ENCODE results near the gene RIPPLY3.

Gene RIPPLY3

DNA sequence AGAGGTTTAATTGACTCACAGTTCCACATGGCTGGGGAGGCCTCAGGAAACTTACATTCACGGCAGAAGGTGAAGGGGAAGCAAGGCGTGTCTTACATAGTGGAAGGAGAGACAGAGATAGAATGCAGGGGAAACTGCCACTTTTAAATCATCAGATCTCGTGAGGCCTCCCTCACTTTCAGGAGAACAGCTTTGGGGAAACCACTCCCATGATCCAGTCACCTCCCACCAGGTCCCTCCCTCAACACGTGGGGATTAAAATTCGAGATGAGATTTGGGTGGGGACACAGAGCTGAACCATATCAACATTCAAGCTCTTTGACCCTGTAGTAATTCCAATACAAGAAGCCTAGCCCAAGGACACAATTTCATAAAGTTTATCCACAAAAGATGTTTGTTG is 52.7 kb downstream of the RIPPLY3 start:
- H4K20me1 ChIP-seq (ENCODE audit: insufficient read depth, low read length), result no peaks in the 10 kb centered on the region
- H3K27me3 ChIP-seq (ENCODE audit: insufficient read depth, low read length), result no peaks in the 10 kb centered on the region
- TF ChIP-seq EZH2 (IDR thresholded peaks at IDR 0.05; ENCODE audit: borderline replicate concordance, low read length), result no peak
- TF ChIP-seq, protein P1, sequence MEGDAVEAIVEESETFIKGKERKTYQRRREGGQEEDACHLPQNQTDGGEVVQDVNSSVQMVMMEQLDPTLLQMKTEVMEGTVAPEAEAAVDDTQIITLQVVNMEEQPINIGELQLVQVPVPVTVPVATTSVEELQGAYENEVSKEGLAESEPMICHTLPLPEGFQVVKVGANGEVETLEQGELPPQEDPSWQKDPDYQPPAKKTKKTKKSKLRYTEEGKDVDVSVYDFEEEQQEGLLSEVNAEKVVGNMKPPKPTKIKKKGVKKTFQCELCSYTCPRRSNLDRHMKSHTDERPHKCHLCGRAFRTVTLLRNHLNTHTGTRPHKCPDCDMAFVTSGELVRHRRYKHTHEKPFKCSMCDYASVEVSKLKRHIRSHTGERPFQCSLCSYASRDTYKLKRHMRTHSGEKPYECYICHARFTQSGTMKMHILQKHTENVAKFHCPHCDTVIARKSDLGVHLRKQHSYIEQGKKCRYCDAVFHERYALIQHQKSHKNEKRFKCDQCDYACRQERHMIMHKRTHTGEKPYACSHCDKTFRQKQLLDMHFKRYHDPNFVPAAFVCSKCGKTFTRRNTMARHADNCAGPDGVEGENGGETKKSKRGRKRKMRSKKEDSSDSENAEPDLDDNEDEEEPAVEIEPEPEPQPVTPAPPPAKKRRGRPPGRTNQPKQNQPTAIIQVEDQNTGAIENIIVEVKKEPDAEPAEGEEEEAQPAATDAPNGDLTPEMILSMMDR (IDR thresholded peaks at IDR 0.05; ENCODE audit: low read length), result no peak
- no peaks in the 10 kb centered on the region; the same call in 1 of the 2 replicates for H3K36me3 ChIP-seq (ENCODE audit: insufficient read depth, low read length)
- no peaks in the 10 kb centered on the region for H3K9me3 ChIP-seq (ENCODE audit: low read length)
- peaks cover 61% of the 10 kb centered on the region for H3K4me1 ChIP-seq (ENCODE audit: insufficient read depth, low read length, severe bottlenecking)
- H3K9me2 ChIP-seq (ENCODE audit: low read depth, low read length), result no peaks in the 10 kb centered on the region
- H2AFZ ChIP-seq (ENCODE audit: low read length), result no peak overlapping the region
- peak overlapping the region; percentile 58 for H3K27ac ChIP-seq (ENCODE audit: low read depth, low read length, poor library complexity, severe bottlenecking)
- H3F3A ChIP-seq (ENCODE audit: insufficient read depth, low read length), result peaks cover 4% of the 10 kb centered on the region; the same call in 1 of the 2 replicates
- no peak overlapping the region for H3K4me2 ChIP-seq (ENCODE audit: low read length)
- H3K9ac ChIP-seq (ENCODE audit: low read length), result no peak overlapping the region
- no peak overlapping the region for H3K4me3 ChIP-seq (ENCODE audit: low read depth, low read length, poor library complexity, severe bottlenecking)
- H3K79me2 ChIP-seq (ENCODE audit: insufficient read depth, low read length), result no peaks in the 10 kb centered on the region

DNA sequence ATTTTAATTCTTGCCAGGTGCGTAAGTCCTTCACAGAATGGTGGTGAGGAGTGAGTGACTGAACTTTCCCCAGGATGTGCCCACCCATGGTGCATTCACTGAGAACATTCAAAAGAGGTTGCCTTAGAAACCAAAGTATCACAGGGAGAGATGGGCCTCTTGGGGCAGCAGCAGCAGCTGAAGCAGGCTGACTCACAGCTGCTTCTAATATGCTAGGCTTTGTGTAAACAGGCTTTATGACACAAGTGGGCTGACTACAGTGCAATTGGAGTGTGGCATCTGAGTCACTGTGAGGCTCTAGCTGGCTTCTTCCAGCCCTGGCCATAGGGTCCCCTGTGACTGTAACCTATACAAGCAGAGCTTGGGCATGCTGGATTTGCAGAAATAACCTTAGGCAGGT is 53.8 kb downstream of the RIPPLY3 start:
- Histone ChIP-seq H3K9ac (ENCODE audit: low read length) (peak overlapping the region; percentile 39; the same call in 1 of the 2 replicates), H3K4me1 (ENCODE audit: insufficient read depth, low read length, severe bottlenecking) (peaks cover 71% of the 10 kb centered on the region), H3K36me3 (ENCODE audit: insufficient read depth, low read length) (no peaks in the 10 kb centered on the region; the same call in 1 of the 2 replicates), H3K27me3 (ENCODE audit: insufficient read depth, low read length) (no peaks in the 10 kb centered on the region), H3K9me3 (ENCODE audit: low read length) (no peaks in the 10 kb centered on the region), H3K27ac (ENCODE audit: low read depth, low read length, poor library complexity, severe bottlenecking) (peak overlapping the region; percentile 85), H3F3A (ENCODE audit: insufficient read depth, low read length) (peaks cover 4% of the 10 kb centered on the region; the same call in 1 of the 2 replicates), H4K20me1 (ENCODE audit: insufficient read depth, low read length) (no peaks in the 10 kb centered on the region), H3K79me2 (ENCODE audit: insufficient read depth, low read length) (no peaks in the 10 kb centered on the region), H3K4me2 (ENCODE audit: low read length) (peak overlapping the region; percentile 43; the same call in 1 of the 2 replicates), H2AFZ (ENCODE audit: low read length) (no peak overlapping the region), H3K9me2 (ENCODE audit: low read depth, low read length) (no peaks in the 10 kb centered on the region), H3K4me3 (ENCODE audit: low read depth, low read length, poor library complexity, severe bottlenecking) (no peak overlapping the region)
- TF ChIP-seq, protein P1 (IDR thresholded peaks at IDR 0.05; ENCODE audit: low read length), result 0 out of 2 replicates have a peak, but pooled peaks have one; percentile 17
- no peak for TF ChIP-seq EZH2 (IDR thresholded peaks at IDR 0.05; ENCODE audit: borderline replicate concordance, low read length)

DNA sequence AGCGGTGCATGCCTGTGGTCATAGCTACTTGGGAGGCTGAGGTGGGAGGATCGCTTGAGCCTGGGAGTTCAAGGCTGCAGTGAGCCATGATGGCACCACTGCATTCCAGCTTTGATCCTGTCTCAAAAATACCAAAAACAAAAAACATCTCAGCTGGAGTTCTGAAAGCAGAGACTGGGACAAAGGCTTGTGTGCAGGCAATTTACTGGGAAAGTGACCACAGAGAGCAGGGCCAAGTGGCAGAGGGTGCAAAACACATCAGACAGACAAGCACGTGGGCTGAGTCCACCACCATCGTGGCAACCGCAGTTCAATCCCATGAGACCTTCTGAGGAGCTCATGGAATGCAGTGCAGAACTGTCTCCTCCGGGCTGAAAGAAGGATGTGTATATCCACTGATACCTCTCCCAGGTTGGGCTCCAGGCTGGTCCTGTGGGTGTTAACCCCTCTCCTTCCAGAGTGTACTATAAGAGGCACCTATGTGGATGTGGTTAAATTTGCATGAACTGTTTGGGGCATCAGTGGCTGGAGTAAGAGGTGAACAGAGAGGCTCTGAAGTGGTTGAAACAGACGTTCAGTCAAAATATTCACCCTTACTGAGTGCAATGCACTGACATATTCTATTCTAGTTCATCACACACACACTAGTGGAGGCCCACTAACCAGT is 55.6 kb downstream of the RIPPLY3 start:
- H3F3A ChIP-seq (ENCODE audit: insufficient read depth, low read length), result peaks cover 4% of the 10 kb centered on the region; the same call in 1 of the 2 replicates
- no peaks in the 10 kb centered on the region for H3K79me2 ChIP-seq (ENCODE audit: insufficient read depth, low read length)
- peak overlapping the region; percentile 24 for H3K4me3 ChIP-seq (ENCODE audit: low read depth, low read length, poor library complexity, severe bottlenecking)
- H3K9me3 ChIP-seq (ENCODE audit: low read length), result no peaks in the 10 kb centered on the region
- TF ChIP-seq EZH2 (IDR thresholded peaks at IDR 0.05; ENCODE audit: borderline replicate concordance, low read length), result no peak
- TF ChIP-seq, protein P1 (IDR thresholded peaks at IDR 0.05; ENCODE audit: low read length), result no peak
- no peaks in the 10 kb centered on the region for H3K27me3 ChIP-seq (ENCODE audit: insufficient read depth, low read length)
- peak overlapping the region; percentile 32; the same call in 1 of the 2 replicates for H3K9ac ChIP-seq (ENCODE audit: low read length)
- peaks cover 71% of the 10 kb centered on the region for H3K4me1 ChIP-seq (ENCODE audit: insufficient read depth, low read length, severe bottlenecking)
- peak overlapping the region; percentile 85 for H3K27ac ChIP-seq (ENCODE audit: low read depth, low read length, poor library complexity, severe bottlenecking)
- H2AFZ ChIP-seq (ENCODE audit: low read length), result no peak overlapping the region
- H3K9me2 ChIP-seq (ENCODE audit: low read depth, low read length), result no peaks in the 10 kb centered on the region
- peak overlapping the region; percentile 60 for H3K4me2 ChIP-seq (ENCODE audit: low read length)
- H3K36me3 ChIP-seq (ENCODE audit: insufficient read depth, low read length), result no peaks in the 10 kb centered on the region
- no peaks in the 10 kb centered on the region for H4K20me1 ChIP-seq (ENCODE audit: insufficient read depth, low read length)
